T-helper 2 cell treated with Interferon-gamma antibody and Interleukin-4, amounts not matched to agents 5 μg/mL and 100 μg/mL, for 36 hours (primary cell): ENCODE measurements around the gene NPLOC4.
"Not testable (repeated sequence)": the region's sequence is repeated elsewhere in the genome, so short reads cannot be mapped to it uniquely, and the experiment has no call there.

Experiments
- DNase-seq: peaks from one replicate; pipeline ENCODE4 v3.0.0; 2021; ENCODE audit warnings: low spot score
- H3K27ac Mint-ChIP-seq: one replicate; pipeline ENCODE4 v1.8.0; 2021; ENCODE audit warnings: mild to moderate bottlenecking, mixed read lengths
- H3K27me3 Mint-ChIP-seq: one replicate; pipeline ENCODE4 v1.8.0; 2021; ENCODE audit warnings: low read depth, mixed read lengths
- H3K36me3 Mint-ChIP-seq: one replicate; pipeline ENCODE4 v1.8.0; 2021; ENCODE audit warnings: low read depth, mixed read lengths
- H3K4me1 Mint-ChIP-seq: one replicate; pipeline ENCODE4 v1.8.0; 2021; ENCODE audit warnings: low read depth, mixed read lengths
- H3K4me3 Mint-ChIP-seq: one replicate; pipeline ENCODE4 v1.8.0; 2022; ENCODE audit warnings: mild to moderate bottlenecking, moderate library complexity, mixed read lengths
- H3K9me3 Mint-ChIP-seq: one replicate; pipeline ENCODE4 v1.8.0; 2021; ENCODE audit warnings: mixed read lengths

Gene NPLOC4

DNA sequence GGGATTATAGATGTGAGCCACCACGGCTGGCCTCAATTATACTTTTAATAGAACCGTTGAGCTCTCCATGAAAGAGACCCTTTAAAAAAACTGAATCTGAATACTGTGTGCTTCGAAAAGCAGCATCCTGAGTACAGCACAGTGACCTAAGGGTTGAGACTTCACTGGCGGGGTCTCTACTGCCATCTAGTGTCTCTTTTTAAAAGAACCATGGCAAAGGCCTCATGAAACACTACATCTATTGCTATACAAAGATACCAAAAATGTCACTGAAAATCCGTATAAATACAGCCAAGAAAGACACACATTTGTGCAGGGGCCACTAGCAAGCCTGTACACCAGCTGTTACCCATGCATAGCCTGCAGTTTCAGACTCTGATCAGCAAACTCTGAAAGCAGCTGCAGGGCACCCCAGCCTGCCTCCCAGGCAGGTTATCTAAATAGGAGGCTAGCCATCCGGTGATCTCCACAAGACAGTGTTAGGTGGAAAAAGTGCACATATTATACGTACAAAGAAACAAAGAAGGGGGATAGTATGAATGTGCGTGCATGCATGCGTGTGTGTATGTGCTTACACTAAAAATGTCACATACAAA, 35.3 kb downstream of the NPLOC4 start:
- Mint-ChIP-seq H3K4me3 (no peak overlapping the region), H3K36me3 (peaks cover 39% of the 10 kb centered on the region), H3K27ac (no peak overlapping the region), H3K9me3 (no peaks in the 10 kb centered on the region), H3K4me1 (peaks cover 2% of the 10 kb centered on the region), H3K27me3 (no peaks in the 10 kb centered on the region)
- DNase-seq: peak; percentile 27

DNA sequence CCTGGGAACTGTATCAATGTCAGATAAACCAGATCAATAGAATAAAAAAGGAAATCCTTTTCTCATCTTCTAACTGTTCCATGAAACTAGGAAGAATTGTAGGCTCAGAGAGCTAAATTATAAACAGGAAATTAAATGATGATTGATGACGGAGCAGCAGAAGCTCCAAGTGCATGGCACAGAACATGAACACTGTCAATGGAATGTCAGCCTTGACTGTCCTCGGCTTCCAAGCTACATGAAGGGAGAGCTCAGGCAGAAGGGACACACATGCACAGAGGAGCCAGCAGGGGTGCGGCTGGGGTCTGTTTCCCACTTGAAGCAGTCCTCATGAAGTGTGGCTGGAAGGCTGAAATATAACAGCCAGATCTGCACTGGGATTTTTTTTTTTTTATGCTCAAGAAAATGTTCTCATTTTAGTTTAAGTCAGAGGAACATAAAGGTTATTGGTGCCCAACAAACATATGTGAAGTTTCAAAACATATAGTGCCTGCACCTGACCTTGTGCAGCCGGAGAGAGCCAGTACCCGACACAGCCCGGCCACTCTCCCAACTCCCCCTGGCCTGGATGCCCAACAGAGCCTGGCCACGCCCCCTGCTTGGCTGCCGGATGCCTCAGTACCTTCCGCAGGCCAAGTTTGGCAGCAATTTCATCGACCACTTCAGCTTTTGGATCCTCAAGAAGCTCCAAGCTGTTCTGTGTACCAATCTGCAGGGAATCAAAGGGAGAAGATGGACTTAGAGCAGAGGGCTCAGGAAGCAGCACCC, 37.0 kb downstream of the NPLOC4 start:
- no peak overlapping the region for H3K4me3 Mint-ChIP-seq
- peaks cover 40% of the 10 kb centered on the region for H3K36me3 Mint-ChIP-seq
- no peaks in the 10 kb centered on the region for H3K9me3 Mint-ChIP-seq
- no peaks in the 10 kb centered on the region for H3K27me3 Mint-ChIP-seq
- no peak for DNase-seq
- peaks cover 2% of the 10 kb centered on the region for H3K4me1 Mint-ChIP-seq
- H3K27ac Mint-ChIP-seq: no peak overlapping the region

DNA sequence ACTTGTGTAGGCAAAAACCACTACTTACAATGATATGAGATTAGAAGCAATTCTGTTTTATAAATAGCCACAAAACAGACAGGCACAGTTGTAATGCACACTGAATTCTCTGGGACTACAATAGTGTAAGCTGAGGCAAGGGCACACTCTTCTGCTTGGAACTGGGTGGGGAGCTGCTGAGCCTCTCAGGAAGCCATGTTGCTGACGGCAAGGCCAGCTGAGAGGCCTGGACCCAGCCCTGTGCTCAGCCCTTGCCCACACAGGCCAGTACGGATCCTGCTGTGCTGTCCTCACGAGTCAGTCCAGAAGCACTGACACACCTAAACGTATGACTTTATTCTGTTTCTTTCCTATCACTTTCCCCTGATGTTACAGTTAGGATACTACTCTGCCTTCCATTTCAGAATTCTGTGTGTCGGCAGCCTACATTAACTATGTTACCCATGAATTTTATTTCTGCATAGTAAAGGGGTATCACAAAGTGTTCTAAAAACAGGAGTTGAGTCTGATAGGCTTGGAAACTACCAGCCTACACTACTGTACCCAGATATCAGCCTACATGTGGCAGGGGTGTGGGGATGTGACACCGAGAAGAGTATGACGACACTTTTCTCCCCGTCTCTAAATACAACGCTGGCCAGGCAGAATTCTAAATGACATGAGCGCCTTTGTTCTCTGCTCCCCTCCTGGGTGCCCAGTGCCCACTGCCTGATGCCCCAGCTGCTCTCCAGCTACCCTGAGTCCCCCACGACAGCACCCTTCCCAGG, 43.6 kb downstream of the NPLOC4 start:
- Mint-ChIP-seq H3K9me3 (no peaks in the 10 kb centered on the region), H3K4me1 (no peaks in the 10 kb centered on the region), H3K36me3 (peaks cover 39% of the 10 kb centered on the region), H3K27me3 (no peaks in the 10 kb centered on the region), H3K27ac (no peak overlapping the region), H3K4me3 (no peak overlapping the region)
- DNase-seq: no peak

DNA sequence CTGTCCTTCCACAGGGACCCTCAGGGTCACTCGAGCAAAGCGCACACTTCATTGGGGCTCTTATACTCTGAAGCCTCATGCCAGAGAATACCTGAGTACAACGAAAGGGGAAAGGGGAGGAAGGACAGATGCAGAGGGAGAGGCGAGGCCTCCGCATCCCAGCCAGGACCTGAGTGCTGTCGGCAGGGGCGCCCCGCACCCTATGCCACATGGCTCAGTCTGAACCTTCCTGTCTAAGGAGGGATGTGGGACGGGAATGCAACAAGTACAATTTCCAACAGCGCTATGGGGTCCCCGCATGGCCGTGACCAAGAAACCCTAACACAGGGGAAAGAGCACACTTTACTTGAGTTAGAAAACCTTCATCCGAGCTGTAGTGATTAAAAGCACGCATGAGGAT, 44.9 kb downstream of the NPLOC4 start:
- no peaks in the 10 kb centered on the region for H3K27me3 Mint-ChIP-seq
- H3K36me3 Mint-ChIP-seq: peaks cover 42% of the 10 kb centered on the region
- no peak for DNase-seq
- H3K4me3 Mint-ChIP-seq: no peak overlapping the region
- no peaks in the 10 kb centered on the region for H3K9me3 Mint-ChIP-seq
- H3K27ac Mint-ChIP-seq: no peak overlapping the region
- H3K4me1 Mint-ChIP-seq: no peaks in the 10 kb centered on the region

DNA sequence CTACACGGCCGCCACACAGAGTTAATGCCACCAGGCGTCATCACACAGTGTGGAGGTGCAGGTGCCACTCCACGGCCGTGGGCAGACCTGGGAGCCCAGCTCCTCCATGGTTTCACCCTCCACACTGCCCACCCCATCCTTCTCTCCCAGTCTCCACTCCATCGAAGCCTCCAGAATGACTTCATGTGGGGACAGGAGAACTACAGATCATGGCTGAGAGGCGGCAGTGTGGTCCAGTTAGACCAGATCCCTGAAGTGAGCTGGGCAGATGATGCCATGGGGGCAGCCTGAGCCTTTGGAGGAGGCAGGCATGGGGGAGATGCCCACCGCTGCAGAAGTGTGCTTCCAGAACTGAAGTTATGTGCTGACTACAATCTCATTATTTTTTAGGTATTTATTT, 46.8 kb downstream of the NPLOC4 start:
- no peak for DNase-seq
- H3K27me3 Mint-ChIP-seq: no peaks in the 10 kb centered on the region
- no peaks in the 10 kb centered on the region for H3K4me1 Mint-ChIP-seq
- no peak overlapping the region for H3K4me3 Mint-ChIP-seq
- H3K9me3 Mint-ChIP-seq: no peaks in the 10 kb centered on the region
- peaks cover 47% of the 10 kb centered on the region for H3K36me3 Mint-ChIP-seq
- H3K27ac Mint-ChIP-seq: no peak overlapping the region

DNA sequence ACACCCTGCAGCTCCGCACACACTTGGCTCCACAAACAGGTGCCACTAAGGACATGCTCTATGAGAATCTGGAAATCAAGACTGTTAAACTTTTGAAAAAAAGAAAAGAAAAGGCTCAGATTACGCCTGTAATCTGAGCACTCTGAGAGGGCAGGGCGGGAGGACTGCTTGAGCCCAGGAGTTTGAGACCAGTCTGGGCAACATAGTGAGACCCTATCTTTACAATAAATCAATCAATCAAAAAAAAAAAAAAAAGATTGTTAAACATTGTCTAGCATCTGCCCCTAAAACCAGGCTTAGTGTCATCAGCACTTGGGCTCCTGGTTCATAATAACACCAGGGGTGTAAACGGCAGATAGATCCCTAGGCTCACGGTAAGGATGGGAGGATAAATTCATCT, 47.3 kb downstream of the NPLOC4 start:
- Mint-ChIP-seq H3K4me1 (no peaks in the 10 kb centered on the region), H3K4me3 (no peak overlapping the region), H3K36me3 (peaks cover 46% of the 10 kb centered on the region), H3K27me3 (no peaks in the 10 kb centered on the region), H3K9me3 (no peaks in the 10 kb centered on the region), H3K27ac (no peak overlapping the region)
- DNase-seq: no peak

DNA sequence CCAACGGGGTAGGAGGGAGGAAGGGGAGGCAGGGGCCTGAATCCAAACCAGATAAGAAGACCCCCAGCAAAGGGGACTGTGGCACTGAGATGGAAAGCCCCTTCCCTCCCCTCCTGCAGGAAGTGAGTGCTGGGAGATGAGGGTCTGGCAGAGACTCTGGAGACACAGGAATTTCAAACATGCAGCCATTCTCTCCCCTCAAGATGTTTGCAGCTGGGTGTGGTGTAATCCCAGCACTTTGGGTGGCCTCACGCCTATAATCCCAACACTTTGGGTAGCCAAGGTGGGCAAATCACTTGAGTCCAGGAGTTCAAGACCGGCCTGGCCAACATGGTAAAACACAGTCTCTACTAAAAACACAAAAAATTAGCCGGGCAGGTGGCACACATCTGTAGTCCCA, 50.8 kb downstream of the NPLOC4 start:
- no peaks in the 10 kb centered on the region for H3K4me1 Mint-ChIP-seq

DNA sequence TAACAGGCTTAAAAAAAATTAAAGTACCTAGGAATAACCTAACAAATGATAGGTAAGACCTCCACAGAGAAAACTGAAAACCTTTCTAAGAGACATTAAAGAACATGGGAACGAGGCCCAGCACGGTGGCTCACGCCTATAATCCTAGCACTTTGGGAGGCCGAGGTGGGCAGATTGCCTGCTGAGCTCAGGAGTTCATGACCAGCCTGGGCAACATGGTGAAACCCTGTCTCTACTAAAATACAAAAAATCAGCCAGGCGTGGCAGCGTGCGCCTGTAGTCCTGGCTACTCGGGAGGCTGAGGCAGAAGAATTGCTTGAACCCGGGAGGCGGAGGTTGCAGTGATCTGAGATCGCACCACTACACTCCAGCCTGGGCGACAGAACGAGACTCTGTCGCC, 52.1 kb downstream of the NPLOC4 start:
- not testable (repeated sequence) for DNase-seq, H3K9me3 Mint-ChIP-seq, H3K27ac Mint-ChIP-seq, H3K4me3 Mint-ChIP-seq, H3K27me3 Mint-ChIP-seq, H3K4me1 Mint-ChIP-seq
- H3K36me3 Mint-ChIP-seq: peaks cover 49% of the 10 kb centered on the region

More for the DNA sequence above, 50.8 kb downstream of the NPLOC4 start:
- Mint-ChIP-seq H3K9me3 (no peaks in the 10 kb centered on the region), H3K27me3 (no peaks in the 10 kb centered on the region), H3K27ac (no peak overlapping the region), H3K4me3 (no peak overlapping the region), H3K36me3 (peaks cover 47% of the 10 kb centered on the region)
- DNase-seq: no peak

DNA sequence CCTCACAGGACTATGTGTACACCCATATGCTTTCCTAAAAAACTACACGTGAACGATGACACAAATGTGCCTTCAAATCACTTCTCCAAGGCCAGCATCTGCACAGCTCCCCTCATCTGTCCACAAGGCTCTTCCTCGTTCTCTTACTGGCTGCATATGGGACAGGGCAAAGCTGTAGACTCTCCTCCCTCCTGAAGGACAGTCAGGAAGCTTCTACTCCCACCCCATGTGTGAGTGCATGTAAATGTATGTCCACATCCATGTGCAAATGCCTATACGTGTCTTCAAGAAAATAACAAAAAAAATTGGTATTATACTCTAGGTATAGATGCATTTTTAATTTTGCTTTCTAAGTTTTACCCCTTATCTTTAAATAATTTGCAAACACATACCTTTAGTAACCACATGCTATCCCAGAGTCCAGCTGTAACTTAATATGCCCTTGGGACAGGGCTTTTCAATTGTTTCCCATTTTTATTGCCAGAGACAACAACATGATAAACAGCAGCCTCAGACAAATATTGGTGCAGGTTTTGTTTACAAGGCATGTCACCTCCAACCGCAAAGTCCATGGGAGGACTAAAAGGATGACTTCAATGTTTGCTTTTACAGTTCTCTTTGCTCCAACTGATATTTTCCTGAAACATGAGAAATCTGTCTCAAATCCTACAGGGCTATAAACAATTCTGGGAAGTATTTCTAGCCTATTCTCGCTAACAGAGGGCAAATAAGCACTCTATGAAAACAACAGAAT, 53.1 kb downstream of the NPLOC4 start:
- H3K4me3 Mint-ChIP-seq: no peak overlapping the region
- no peak for DNase-seq
- H3K36me3 Mint-ChIP-seq: peaks cover 47% of the 10 kb centered on the region
- H3K27ac Mint-ChIP-seq: no peak overlapping the region
- no peaks in the 10 kb centered on the region for H3K9me3 Mint-ChIP-seq
- H3K4me1 Mint-ChIP-seq: peaks cover 2% of the 10 kb centered on the region
- no peaks in the 10 kb centered on the region for H3K27me3 Mint-ChIP-seq

DNA sequence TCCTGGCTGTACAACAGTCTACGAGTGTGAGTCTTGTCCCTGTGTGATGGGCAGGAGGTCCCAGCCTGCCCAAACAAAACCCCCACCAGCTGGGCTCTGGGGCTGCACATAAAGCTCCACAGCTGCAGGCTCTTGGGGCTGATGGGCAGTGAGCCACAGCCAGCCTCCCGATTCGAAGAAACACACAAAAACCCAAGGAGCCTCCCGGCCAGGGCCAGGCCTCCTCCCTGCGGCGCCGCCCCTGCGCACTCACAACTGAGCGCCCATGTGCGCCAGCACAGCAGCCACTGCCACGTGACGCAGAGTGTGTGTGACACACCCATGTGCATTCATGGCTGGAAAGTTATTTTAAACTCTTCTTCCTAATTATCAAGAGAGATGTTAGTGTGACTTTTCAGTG, 54.2 kb downstream of the NPLOC4 start:
- H3K36me3 Mint-ChIP-seq: peaks cover 40% of the 10 kb centered on the region
- no peak for DNase-seq
- no peaks in the 10 kb centered on the region for H3K27me3 Mint-ChIP-seq
- H3K4me1 Mint-ChIP-seq: peaks cover 2% of the 10 kb centered on the region
- H3K27ac Mint-ChIP-seq: no peak overlapping the region
- H3K4me3 Mint-ChIP-seq: no peak overlapping the region
- no peaks in the 10 kb centered on the region for H3K9me3 Mint-ChIP-seq

DNA sequence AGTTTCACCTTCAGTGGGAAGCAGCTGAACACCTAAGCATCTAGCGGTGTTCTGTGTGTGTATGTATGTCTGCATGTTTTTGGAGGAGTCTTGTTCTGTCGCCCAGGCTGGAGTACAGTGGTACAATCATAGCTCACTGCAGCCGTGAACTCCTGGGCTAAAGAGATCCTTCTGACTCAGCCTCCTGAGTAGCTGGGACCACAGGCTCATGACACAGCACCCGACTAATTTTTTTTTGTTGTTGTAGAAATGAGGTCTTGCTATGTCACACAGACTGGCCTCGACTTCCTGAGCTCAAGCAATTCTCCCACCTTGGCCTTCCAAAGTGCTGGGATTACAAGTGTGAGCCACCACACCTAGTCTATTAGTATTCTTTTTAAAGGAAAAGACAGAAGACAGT, 54.6 kb downstream of the NPLOC4 start:
- DNase-seq: no peak

DNA sequence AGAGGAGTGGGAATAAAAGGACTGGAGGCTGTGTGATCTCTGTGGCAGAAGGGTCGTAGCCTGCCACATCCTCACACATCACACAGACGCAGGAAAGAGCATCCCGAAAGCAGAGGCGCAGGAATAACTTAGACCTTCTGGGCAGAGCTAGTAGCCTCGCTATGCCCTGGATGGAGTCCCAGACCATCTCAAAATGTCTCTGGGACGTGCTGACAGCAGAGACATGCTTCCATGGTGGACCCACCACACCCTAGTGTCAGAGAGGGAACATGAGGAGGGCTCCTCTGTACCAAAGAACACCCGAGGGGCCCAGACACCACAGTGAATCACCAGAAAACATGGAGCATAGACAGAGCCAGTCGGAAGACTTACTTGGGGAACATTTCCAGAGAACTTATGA, 55.2 kb downstream of the NPLOC4 start:
- Mint-ChIP-seq H3K4me1 (peaks cover 2% of the 10 kb centered on the region), H3K27me3 (no peaks in the 10 kb centered on the region), H3K4me3 (no peak overlapping the region), H3K27ac (no peak overlapping the region), H3K9me3 (no peaks in the 10 kb centered on the region), H3K36me3 (peaks cover 41% of the 10 kb centered on the region)
- no peak for DNase-seq

More for the DNA sequence above, 54.6 kb downstream of the NPLOC4 start:
- Mint-ChIP-seq H3K4me3 (no peak overlapping the region), H3K27me3 (no peaks in the 10 kb centered on the region), H3K27ac (no peak overlapping the region), H3K4me1 (peaks cover 2% of the 10 kb centered on the region), H3K36me3 (peaks cover 43% of the 10 kb centered on the region), H3K9me3 (no peaks in the 10 kb centered on the region)

DNA sequence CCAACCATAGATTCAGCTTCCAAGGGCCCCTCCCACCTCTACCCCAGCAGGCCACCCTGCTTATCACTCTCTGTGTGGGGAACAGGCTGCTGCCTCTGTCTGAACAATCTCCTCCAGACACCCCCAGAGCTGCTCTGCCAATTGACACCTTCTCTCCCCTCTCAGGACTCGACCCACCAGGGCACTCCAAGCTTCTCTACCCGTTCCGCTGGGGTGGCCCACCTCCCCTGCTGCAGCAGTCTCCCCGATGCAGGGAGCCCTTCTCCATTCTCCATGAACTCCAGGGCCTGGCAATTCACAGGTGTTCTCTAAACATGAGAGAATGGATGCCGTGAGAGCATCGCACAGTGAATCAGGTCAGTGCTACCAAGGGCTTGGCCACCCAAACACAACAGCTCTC, 56.4 kb downstream of the NPLOC4 start:
- Mint-ChIP-seq H3K27ac (peak overlapping the region; percentile 66), H3K4me3 (no peak overlapping the region), H3K9me3 (no peaks in the 10 kb centered on the region), H3K36me3 (peaks cover 32% of the 10 kb centered on the region), H3K4me1 (peaks cover 2% of the 10 kb centered on the region), H3K27me3 (no peaks in the 10 kb centered on the region)
- DNase-seq: no peak
